GM19025 (cell line): ENCODE results near the gene KIR2DL3.
"Not testable (repeated sequence)": the region's sequence is repeated elsewhere in the genome, so short reads cannot be mapped to it uniquely, and the experiment has no call there.

Experiments used
- ATAC-seq: cut with Tn5 transposase; IDR thresholded peaks from one replicate; pipeline ENCODE4 v1.9.1; 2021; ENCODE audit warnings: mild to moderate bottlenecking, low read depth, moderate library complexity; ENCODE audit not compliant: unreplicated experiment

Gene KIR2DL3

DNA sequence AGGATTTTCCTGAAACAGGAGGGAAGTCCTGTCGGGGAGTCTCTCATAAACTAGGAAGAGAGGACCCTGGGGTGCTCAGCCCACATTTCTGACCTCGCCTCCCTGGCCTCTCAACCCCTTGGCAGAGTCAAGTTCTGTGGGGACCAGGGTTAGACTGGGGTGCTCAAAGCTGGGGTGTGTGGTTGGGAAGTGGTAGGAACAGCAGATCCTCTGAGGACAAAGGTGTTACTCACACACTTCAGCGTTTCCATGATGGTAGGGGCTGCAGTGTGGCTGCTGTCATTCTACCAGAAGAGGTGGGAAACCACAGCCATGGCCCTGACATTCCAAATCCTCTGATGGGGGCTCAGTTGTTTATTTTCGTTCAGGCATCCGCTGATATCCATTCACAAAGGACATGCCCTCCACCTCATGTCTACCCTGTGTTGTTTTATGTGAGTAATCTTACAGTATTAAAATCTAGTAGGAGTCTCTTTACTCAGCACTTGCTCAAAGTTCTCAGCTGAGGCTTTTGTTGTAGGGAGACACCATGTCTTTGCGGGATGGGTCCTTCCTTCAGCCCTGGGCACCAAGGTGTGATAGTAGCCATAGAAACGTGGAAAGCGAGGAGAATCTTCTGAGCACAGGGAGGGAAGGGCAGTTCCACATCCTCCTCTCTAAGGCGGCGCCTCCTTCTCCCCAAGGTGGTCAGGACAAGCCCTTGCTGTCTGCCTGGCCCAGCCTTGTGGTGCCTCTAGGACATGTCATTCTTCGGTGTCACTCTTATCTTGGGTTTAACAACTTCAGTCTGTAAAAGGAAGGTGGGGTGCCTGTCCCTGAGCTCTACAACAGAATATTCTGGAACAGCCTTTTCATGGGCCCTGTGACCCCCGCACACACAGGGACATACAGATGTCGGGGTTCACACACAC, 1.5 kb downstream of the KIR2DL3 start:
- no peak for ATAC-seq

DNA sequence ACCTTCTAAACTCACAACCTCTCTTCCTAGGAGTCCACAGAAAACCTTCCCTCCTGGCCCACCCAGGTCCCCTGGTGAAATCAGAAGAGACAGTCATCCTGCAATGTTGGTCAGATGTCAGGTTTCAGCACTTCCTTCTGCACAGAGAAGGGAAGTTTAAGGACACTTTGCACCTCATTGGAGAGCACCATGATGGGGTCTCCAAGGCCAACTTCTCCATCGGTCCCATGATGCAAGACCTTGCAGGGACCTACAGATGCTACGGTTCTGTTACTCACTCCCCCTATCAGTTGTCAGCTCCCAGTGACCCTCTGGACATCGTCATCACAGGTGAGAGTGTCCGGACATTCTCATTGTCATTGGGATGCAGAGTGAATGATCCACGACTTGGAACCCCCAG, 3.6 kb downstream of the KIR2DL3 start:
- ATAC-seq = not testable (repeated sequence)

DNA sequence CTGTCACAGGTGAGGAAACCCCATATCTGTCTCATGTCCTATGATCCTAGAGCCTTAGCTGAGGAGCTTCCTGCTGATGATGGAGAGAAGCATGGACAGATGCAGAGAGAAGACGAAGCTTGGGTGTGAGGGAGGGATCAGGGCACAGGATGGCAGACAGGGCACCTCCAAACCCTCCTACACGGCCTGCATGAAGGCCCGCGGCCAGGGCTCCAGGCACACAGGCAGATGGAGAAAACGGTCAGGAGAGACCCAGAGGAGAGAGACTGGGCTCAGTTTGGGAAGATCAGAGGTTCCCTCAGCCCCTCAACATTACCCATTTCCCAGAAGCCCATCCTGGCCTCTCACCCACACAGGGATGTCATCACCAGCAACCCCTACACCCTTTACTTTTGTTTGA, 5.8 kb downstream of the KIR2DL3 start:
- ATAC-seq = not testable (repeated sequence)

DNA sequence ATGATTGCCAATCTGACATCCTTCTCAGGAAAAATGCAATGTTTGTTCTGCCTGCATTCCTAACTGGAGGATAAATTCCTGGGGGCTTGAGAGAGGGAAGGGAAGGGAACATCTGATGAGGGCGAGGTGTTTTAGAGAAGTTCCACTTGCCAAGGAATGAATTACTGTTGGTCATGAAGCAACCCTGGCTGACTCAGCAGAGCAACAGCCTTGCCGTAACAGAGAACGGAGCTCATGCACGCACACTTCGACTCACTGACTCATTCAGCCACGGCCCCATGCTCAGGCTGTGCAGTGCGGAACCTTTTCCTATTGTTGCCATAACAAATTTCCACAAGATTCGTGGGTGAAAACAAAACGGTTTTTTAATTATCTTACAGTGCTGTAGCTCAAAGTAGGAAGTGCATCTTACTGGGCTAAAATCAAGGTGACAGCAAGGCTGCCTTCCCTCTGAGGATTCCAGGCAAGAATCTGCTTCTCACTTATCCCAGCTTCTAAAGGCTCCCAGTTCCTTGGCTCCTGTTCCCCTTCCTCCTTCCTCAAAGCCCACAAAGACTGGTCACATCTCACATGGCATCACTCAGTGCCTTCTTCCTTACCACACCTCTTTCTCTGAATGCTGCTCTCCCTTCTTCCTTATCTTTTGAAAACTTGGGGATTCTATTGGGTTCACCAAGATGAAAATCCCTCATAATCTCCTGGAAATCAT, 9.5 kb downstream of the KIR2DL3 start:
- not testable (repeated sequence) for ATAC-seq

DNA sequence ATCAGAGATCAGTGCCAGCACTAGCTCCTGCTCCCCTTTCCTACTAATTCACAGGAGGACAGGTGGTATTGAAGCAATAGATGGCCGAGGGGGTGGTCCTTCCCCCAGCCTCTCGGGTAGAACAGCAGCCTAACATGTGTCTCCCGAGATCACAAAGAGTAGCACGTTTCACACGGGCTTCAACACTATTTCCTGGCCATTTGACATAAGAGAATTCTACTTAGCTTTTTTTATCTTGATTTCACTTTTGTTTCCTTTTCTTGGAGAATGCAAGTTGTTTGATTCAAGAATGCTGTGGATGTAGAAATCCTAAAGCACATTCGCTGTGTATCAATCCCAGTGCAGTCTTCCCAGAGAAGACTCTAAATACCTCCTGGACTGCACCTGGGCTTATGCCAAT, 12.0 kb downstream of the KIR2DL3 start:
- ATAC-seq = not testable (repeated sequence)

DNA sequence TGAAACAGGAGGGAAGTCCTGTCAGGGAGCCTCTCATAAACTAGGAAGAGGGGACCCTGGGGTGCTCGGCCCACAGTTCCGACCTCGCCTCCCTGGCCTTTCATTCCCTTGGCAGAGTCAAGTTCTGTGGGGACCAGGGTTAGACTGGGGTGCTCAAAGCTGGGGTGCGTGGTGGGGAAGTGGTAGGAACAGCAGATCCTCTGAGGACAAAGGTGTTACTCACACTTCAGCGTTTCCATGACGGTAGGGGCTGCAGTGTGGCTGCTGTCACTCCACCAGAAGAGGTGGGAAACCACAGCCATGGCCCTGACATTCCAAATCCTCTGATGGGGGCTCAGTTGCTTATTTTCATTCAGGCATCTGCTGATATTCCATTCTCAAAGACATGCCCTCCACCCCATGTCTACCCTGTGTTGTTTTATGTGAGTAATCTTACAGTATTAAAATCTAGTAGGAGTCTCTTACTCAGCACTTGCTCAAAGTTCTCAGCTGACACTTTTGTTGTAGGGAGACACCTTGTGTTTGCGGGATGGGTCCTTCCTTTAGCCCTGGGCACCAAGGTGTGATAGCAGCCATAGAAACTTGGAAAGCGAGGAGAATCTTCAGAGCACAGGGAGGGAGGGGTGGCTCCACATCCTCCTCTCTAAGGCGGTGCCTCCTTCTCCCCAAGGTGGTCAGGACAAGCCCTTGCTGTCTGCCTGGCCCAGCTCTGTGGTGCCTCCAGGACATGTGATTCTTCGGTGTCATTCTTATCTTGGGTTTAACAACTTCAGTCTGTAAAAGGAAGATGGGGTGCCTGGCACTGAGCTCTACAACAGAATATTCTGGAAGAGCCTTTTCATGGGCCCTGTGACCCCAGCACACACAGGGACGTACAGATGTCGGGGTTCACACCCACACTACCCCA, 18.1 kb downstream of the KIR2DL3 start:
- ATAC-seq = not testable (repeated sequence)

DNA sequence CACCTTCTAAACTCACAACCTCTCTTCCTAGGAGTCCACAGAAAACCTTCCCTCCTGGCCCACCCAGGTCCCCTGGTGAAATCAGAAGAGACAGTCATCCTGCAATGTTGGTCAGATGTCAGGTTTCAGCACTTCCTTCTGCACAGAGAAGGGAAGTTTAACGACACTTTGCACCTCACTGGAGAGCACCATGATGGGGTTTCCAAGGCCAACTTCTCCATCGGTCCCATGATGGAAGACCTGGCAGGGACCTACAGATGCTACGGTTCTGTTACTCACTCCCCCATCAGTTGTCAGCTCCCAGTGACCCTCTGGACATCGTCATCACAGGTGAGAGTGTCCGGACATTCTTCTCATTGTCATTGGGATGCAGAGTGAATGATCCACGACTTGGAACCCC, 20.3 kb downstream of the KIR2DL3 start:
- ATAC-seq = not testable (repeated sequence)

DNA sequence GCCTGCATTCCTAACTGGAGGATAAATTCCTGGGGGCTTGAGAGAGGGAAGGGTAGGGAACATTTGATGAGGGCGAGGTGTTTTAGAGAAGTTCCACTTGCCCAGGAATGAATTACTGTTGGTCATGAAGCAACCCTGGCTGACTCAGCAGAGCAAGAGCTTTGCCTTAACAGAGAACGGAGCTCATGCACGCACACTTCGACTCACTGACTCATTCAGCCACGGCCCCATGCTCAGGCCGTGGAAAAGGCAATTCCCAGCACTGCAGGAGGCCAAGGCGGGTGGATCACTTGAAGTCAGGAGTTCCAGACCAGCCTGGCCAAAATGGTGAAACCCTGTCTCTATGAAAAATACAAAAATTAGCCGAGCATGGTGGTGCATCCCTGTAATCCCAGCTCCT, 25.9 kb downstream of the KIR2DL3 start:
- not testable (repeated sequence) for ATAC-seq

DNA sequence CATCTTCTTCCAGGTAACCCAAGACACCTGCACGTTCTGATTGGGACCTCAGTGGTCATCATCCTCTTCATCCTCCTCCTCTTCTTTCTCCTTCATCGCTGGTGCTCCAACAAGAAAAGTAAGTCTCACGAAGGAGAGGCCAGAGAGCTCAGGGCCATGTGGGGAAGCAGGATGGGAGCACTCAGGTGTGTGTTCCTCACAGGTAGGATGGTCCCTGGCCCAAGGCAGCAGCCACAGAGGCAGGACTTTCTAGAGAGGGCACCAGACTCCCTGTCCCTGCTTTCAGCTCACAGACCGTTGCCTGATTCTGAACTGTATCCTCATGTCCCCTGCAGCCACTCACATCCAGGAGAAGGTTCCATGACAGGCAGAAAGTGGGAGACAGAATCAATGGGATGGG, 28.2 kb downstream of the KIR2DL3 start:
- not testable (repeated sequence) for ATAC-seq

DNA sequence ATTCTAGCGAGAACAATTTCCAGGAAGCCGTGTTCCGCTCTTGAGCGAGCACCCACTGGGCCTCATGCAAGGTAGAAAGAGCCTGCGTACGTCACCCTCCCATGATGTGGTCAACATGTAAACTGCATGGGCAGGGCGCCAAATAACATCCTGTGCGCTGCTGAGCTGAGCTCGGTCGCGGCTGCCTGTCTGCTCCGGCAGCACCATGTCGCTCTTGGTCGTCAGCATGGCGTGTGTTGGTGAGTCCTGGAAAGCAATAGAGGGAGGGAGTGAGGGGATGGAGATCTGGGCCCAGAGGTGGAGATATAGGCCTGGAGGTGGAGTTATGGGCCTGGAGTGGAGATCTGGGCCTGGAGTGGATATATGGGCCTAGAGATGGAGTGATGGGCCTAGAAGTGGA, 31.3 kb downstream of the KIR2DL3 start, which contains the start of gene KIR2DL1:
Gene KIR2DL1 (plus strand): TSS at position 148 of the 400 bp plus-strand sequence. CDS start 58 bp downstream, at position 206.
- ATAC-seq = not testable (repeated sequence)

DNA sequence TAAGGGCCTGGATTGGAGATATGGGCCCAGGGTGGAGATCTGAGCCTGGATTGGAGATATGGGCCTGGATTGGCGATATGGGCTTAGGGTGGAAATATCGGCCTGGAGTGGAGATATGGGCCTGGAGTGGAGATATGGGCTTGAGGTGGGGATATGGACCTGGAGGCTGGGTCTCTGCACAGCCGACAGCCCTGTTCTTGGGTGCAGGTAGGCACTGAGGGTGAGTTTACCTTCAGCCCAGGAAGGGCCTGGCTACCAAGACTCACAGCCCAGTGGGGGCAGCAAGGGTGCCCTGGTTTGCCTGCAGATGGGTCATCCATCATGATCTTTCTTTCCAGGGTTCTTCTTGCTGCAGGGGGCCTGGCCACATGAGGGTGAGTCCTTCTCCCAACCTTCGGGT, 32.2 kb downstream of the KIR2DL3 start:
- ATAC-seq = not testable (repeated sequence)

DNA sequence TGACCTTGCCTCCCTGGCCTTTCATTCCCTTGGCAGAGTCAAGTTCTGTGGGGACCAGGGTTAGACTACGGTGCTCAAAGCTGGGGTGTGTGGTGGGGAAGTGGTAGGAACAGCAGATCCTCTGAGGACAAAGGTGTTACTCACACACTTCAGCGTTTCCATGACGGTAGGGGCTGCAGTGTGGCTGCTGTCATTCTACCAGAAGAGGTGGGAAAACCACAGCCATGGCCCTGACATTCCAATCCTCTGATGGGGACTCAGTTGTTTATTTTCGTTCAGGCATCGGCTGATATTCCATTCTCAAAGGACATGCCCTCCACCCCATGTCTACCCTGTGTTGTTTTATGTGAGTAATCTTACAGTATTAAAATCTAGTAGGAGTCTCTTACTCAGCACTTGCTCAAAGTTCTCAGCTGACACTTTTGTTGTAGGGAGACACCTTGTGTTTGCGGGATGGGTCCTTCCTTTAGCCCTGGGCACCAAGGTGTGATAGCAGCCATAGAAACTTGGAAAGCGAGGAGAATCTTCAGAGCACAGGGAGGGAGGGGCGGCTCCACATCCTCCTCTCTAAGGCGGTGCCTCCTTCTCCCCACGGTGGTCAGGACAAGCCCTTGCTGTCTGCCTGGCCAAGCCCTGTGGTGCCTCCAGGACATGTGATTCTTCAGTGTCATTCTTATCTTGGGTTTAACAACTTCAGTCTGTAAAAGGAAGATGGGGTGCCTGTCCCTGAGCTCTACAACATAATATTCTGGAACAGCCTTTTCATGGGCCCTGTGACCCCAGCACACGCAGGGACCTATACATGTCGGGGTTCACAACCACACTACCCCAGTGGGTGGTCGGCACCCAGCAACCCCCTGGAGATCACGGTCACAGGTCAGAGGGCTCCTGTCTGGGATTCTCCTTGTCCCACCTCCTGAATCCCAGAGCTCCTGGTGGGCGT, 33.0 kb downstream of the KIR2DL3 start:
- ATAC-seq = not testable (repeated sequence)

DNA sequence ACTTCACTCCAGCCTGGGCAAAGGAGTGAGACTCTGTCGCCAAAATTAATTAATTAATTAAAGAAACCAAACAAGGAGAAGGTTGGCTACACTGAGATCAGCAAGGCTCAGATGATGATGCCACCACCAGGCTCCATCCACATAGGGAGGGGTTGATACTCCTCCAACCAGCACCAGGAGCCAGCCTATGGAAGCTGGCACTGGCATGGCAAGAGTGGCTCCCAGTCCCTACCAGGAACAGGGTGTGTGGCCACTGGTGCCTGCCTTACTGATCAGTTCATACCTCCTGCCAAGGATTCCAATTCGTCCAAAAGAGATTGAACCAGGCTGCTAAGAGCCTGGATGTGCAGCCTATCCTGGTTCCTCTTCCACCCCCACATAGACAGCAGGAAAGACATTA, 34.4 kb downstream of the KIR2DL3 start:
- ATAC-seq = not testable (repeated sequence)

DNA sequence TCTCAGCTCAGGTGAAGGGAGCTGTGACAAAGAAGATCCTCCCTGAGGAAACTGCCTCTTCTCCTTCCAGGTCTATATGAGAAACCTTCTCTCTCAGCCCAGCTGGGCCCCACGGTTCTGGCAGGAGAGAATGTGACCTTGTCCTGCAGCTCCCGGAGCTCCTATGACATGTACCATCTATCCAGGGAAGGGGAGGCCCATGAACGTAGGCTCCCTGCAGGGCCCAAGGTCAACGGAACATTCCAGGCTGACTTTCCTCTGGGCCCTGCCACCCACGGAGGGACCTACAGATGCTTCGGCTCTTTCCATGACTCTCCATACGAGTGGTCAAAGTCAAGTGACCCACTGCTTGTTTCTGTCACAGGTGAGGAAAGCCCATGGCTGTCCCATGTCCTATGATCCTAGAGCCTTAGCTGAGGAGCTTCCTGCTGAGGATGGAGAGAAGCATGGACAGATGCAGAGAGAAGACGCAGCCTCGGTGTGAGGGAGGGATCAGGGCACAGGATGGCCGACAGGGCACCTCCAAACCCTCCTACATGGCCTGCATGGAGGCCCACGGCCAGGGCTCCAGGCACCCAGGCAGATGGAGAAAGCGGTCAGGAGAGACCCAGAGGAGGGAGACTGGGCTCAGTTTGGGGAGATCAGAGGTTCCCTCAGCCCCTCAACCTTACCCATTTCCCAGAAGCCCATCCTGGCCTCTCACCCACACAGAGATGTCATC, 36.9 kb downstream of the KIR2DL3 start:
- not testable (repeated sequence) for ATAC-seq

DNA sequence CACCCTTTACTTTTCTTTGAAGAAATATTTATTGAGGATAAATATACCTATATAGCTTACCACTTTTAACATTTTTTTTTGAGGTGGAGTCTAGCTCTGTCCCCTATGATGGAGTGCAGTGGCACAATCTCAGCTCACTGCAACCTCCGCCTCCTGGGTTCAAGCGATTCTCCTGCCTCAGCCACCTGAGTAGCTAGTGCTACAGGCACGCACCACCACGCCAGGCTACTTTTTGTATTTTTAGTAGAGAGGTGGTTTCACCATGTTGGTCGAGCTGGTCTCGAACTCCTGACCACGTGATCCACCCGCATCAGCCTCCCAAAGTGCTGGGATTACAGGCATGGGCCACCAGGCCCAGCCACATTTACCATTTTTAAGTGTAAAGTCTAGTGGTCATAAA, 37.5 kb downstream of the KIR2DL3 start:
- not testable (repeated sequence) for ATAC-seq

DNA sequence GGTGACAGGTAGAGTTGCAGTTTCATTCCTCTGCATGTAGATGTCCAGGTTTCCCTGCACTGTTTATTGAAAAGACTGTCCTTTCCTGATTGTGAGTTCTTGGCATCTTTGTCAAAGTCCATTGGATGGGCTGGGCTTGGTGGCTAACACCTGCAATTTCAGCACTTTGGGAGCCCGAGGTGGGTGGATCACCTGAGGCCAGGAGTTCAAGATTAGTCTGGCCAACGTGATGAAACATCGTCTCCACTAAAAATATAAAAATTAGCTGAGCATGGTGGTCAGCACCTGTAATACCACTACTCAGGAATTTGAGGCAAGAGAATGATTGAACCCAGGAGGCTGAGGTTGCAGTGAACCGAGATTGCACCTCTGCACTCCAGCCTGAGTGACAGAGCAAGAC, 39.5 kb downstream of the KIR2DL3 start:
- ATAC-seq = not testable (repeated sequence)

DNA sequence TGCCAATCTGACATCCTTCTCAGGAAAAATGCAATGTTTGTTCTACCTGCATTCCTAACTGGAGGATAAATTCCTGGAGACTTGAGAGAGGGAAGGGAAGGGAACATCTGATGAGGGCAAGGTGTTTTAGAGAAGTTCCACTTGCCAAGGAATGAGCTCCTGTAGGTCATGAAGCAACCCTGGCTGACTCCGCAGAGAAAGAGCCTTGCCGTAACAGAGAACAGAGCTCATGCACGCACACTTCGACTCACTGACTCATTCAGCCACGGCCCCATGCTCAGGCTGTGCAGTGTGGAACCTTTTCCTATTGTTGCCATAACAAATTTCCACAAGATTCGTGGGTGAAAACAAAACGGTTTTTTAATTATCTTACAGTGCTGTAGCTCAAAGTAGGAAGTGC, 40.6 kb downstream of the KIR2DL3 start:
- not testable (repeated sequence) for ATAC-seq

DNA sequence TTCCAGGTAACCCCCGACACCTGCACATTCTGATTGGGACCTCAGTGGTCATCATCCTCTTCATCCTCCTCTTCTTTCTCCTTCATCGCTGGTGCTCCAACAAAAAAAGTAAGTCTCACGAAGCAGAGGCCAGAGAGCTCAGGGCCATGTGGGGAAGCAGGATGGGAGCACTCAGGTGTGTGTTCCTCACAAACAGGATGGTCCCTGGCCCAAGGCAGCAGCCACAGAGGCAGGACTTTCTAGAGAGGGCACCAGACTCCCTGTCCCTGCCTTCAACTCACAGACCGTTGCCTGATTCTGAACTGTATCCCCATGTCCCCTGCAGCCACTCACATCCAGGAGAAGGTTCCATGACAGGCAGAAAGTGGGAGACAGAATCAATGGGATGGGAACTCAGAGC, 44.6 kb downstream of the KIR2DL3 start:
- not testable (repeated sequence) for ATAC-seq
